CD14-positive monocyte (primary cell): ENCODE results near the gene OSGEP. TPM values are rescaled to one million over a fixed set of nuclear protein-coding genes. Genes with fewer than 3 reads are reported as not detected.

ENCODE experiments used
- DNase-seq, 3 donors: peaks; one replicate each; pipeline ENCODE4 v3.0.0-alpha.2; 2011 to 2022
- H2AFZ ChIP-seq: 2 replicates; pipeline ENCODE4 v1.6.0; 2012; ENCODE audit warnings: mild to moderate bottlenecking, low read depth, low read length, inconsistent platforms; ENCODE audit not compliant: insufficient read depth, poor library complexity, severe bottlenecking
- H3K27ac ChIP-seq, 2 donors: 1 replicate in 1 of 2; 2 replicates in 1 of 2; pipeline ENCODE4 v1.5.1; 2012 to 2013; ENCODE audit warnings: low read length in 2 of 2, control low read depth in 1 of 2, inconsistent platforms in 1 of 2, low read depth in 1 of 2, mild to moderate bottlenecking in 1 of 2
- H3K27me3 ChIP-seq, 2 donors: one replicate each; pipeline versions ENCODE4 v1.6.0 to v1.6.1; 2011 to 2013; ENCODE audit warnings: low read length in 2 of 2; ENCODE audit not compliant: control insufficient read depth in 2 of 2, insufficient read depth in 2 of 2
- H3K36me3 ChIP-seq, 2 donors: replicated peaks in 1 of 2; 1 replicate in 1 of 2; 2 replicates in 1 of 2; pipeline versions ENCODE4 v1.5.1 to v1.6.1; 2012 to 2013; ENCODE audit warnings: low read length in 2 of 2, control low read depth in 1 of 2, inconsistent platforms in 1 of 2, mild to moderate bottlenecking in 1 of 2; ENCODE audit not compliant: insufficient read depth in 2 of 2, control insufficient read depth in 1 of 2
- H3K4me1 ChIP-seq, 2 donors: 1 replicate in 1 of 2; 2 replicates in 1 of 2; pipeline versions ENCODE4 v1.5.1 to v1.6.1; 2012 to 2013; ENCODE audit warnings: low read length in 2 of 2, control low read depth in 1 of 2, inconsistent platforms in 1 of 2, mild to moderate bottlenecking in 1 of 2, moderate library complexity in 1 of 2; ENCODE audit not compliant: insufficient read depth in 2 of 2, control insufficient read depth in 1 of 2
- H3K4me2 ChIP-seq: replicated peaks from 2 replicates; pipeline ENCODE3; 2012; ENCODE audit warnings: low read length, moderate library complexity, mild to moderate bottlenecking; ENCODE audit not compliant: poor library complexity, severe bottlenecking; ENCODE audit errors: extremely low read depth
- H3K4me3 ChIP-seq, 3 experiments: fragments of 200-600 bp in 1 of 3; sonication (generic) in 1 of 3; replicated peaks in 1 of 3; 1 replicate in 2 of 3; 2 replicates in 1 of 3; pipeline ENCODE4 v1.5.1; 2011 to 2013; ENCODE audit warnings: low read length in 3 of 3, mild to moderate bottlenecking in 3 of 3, control low read depth in 2 of 3, low read depth in 2 of 3, inconsistent platforms in 1 of 3, moderate library complexity in 1 of 3
- H3K79me2 ChIP-seq: 2 replicates; pipeline ENCODE4 v1.6.0; 2012; ENCODE audit warnings: mild to moderate bottlenecking, control low read depth, inconsistent platforms, low read length, moderate library complexity; ENCODE audit not compliant: insufficient read depth
- H3K9ac ChIP-seq: 2 replicates; pipeline ENCODE4 v1.6.0; 2017; ENCODE audit warnings: low read length, mild to moderate bottlenecking; ENCODE audit not compliant: insufficient read depth, poor library complexity, severe bottlenecking
- H3K9me3 ChIP-seq, 2 donors: replicated peaks in 1 of 2; 1 replicate in 1 of 2; 2 replicates in 1 of 2; pipeline versions ENCODE4 v1.5.1 to v1.6.1; 2012 to 2013; ENCODE audit warnings: low read length in 2 of 2, control low read depth in 1 of 2; ENCODE audit not compliant: control insufficient read depth in 1 of 2, insufficient read depth in 1 of 2
- H4K20me1 ChIP-seq: 2 replicates; pipeline ENCODE4 v1.6.0; 2012; ENCODE audit warnings: mild to moderate bottlenecking, low read length, control low read depth, moderate library complexity; ENCODE audit not compliant: insufficient read depth
- H3K27ac Mint-ChIP-seq, 7 donors: one replicate each; pipeline ENCODE4 v1.8.0; 2020; ENCODE audit warnings: mild to moderate bottlenecking in 7 of 7, mixed read lengths in 7 of 7, moderate library complexity in 6 of 7, inconsistent platforms in 2 of 7
- H3K27me3 Mint-ChIP-seq, 3 donors: one replicate each; pipeline ENCODE4 v1.8.0; 2021 to 2022; ENCODE audit warnings: low read depth in 3 of 3, mild to moderate bottlenecking in 3 of 3, mixed read lengths in 3 of 3, moderate library complexity in 3 of 3, inconsistent platforms in 1 of 3
- H3K36me3 Mint-ChIP-seq, 2 donors: one replicate each; pipeline ENCODE4 v1.8.0; 2020; ENCODE audit warnings: mixed read lengths in 2 of 2, inconsistent platforms in 1 of 2, mild to moderate bottlenecking in 1 of 2
- H3K4me1 Mint-ChIP-seq: one replicate; pipeline ENCODE4 v1.8.0; 2020; ENCODE audit warnings: mild to moderate bottlenecking, mixed read lengths
- H3K4me3 Mint-ChIP-seq, 2 donors: one replicate each; pipeline ENCODE4 v1.8.0; 2020; ENCODE audit warnings: mild to moderate bottlenecking in 2 of 2, mixed read lengths in 2 of 2, moderate library complexity in 1 of 2
- H3K9me3 Mint-ChIP-seq, 7 donors: one replicate each; pipeline ENCODE4 v1.8.0; 2020 to 2022; ENCODE audit warnings: mixed read lengths in 7 of 7, mild to moderate bottlenecking in 6 of 7, moderate library complexity in 6 of 7, inconsistent platforms in 2 of 7
- CTCF ChIP-seq: fragments of 200-600 bp; IDR thresholded peaks from one replicate; pipeline ENCODE4 v1.8.0; 2022; ENCODE audit warnings: antibody characterized with exemption, mild to moderate bottlenecking
- whole genome bisulfite sequencing: methylation state at CpG from one replicate; pipeline ENCODE4 v1.1.5; 2013; ENCODE audit warnings: missing lambda C conversion rate; ENCODE audit not compliant: insufficient coverage; 5-methylcytosine and 5-hydroxymethylcytosine counted together
- intact Hi-C, 2 donors: fragments of 100-400 bp; cut with micrococcal nuclease; formaldehyde crosslinking; loops; one replicate each; pipeline versions ENCODE4 v1.15.0 to v1.15.1; 2023
- polyA plus RNA-seq, 3 donors: library from polyadenylated mRNA; depleted of rRNA in 1 of 3; unstranded in 2 of 3; stranded (reverse) in 1 of 3; fragments of 300-500 nt in 2 of 3; fragments of >200 nt in 1 of 3; fragmentation: Illumina TruSeq in 2 of 3; gene quantifications; 1 replicate in 2 of 3; 2 replicates in 1 of 3; pipeline ENCODE4 v1.2.3, GENCODE V29; 2012 to 2021

The OSGEP gene
- polyA plus RNA-seq, 3 donors = 34.7 to 112 (median 40.0) TPM

GRCh38 chr14:20458031-20458789 lies 3.6 kb upstream of the OSGEP start:
- H3K4me3 Mint-ChIP-seq = no peak overlapping the region
- H3K27ac ChIP-seq = peak overlapping the region; percentile 33 to 94
- H3K9ac ChIP-seq = no peak overlapping the region
- peaks cover 0 to 2% (median 0%) of the 10 kb centered on the region in 3 donors for H3K27me3 Mint-ChIP-seq
- DNase-seq = no peak
- peaks cover 35 to 38% of the 10 kb centered on the region in 2 donors for H3K36me3 ChIP-seq
- H3K9me3 Mint-ChIP-seq = peaks cover 0 to 2% (median 0%) of the 10 kb centered on the region in 7 donors
- no peak overlapping the region for H2AFZ ChIP-seq
- H3K79me2 ChIP-seq = peaks cover 63% of the 10 kb centered on the region
- H3K4me1 Mint-ChIP-seq = peaks cover 13% of the 10 kb centered on the region
- 30% methylated on average over 3 of the region's 8 CpGs for WGBS
- no peak overlapping the region for H3K4me3 ChIP-seq
- intact Hi-C loops = loop anchor here (5.0 to 10.0 kb wide), 2 partner anchors 113 to 804 kb away; partner anchors contain the start of gene PARP2 (in 2 of the 2)
- no peak overlapping the region for H3K4me2 ChIP-seq
- H4K20me1 ChIP-seq = peaks cover 30% of the 10 kb centered on the region
- H3K4me1 ChIP-seq = peaks cover 68 to 79% of the 10 kb centered on the region in 2 donors
- H3K27me3 ChIP-seq = no peaks in the 10 kb centered on the region
- TF ChIP-seq CTCF = no peak
- peak overlapping the region in 3 of 7 donors; percentile 53 to 79 (median 56) for H3K27ac Mint-ChIP-seq
- H3K9me3 ChIP-seq = no peaks in the 10 kb centered on the region
- H3K36me3 Mint-ChIP-seq = peaks cover 33 to 38% of the 10 kb centered on the region in 2 donors

GRCh38 chr14:20456971-20457370 lies 2.4 kb upstream of the OSGEP start:
- Histone ChIP-seq H3K36me3 (peaks cover 40 to 46% of the 10 kb centered on the region in 2 donors), H3K4me2 (peak overlapping the region; percentile 80), H3K4me1 (peaks cover 63 to 73% of the 10 kb centered on the region in 2 donors), H3K79me2 (peaks cover 73% of the 10 kb centered on the region), H3K9me3 (no peaks in the 10 kb centered on the region), H4K20me1 (peaks cover 30% of the 10 kb centered on the region), H3K9ac (no peak overlapping the region), H2AFZ (no peak overlapping the region), H3K27ac (peak overlapping the region; percentile 43 to 94), H3K27me3 (no peaks in the 10 kb centered on the region), H3K4me3 (no peak overlapping the region)
- H3K27ac Mint-ChIP-seq = peak overlapping the region in 2 of 7 donors; percentile 77 to 79
- no peak overlapping the region for H3K4me3 Mint-ChIP-seq
- intact Hi-C loops = loop anchor here (5.0 to 10.0 kb wide), 2 partner anchors 112 to 805 kb away; partner anchors contain the start of gene PARP2 (in 2 of the 2)
- WGBS = 1% methylated on average over 11 of the region's 13 CpGs
- H3K36me3 Mint-ChIP-seq = peaks cover 40 to 44% of the 10 kb centered on the region in 2 donors
- H3K9me3 Mint-ChIP-seq = peaks cover 0 to 2% (median 0%) of the 10 kb centered on the region in 7 donors
- DNase-seq = peak in 2 of 3 donors; percentile 25 to 49
- TF ChIP-seq CTCF = no peak
- H3K27me3 Mint-ChIP-seq = peaks cover 0 to 2% (median 0%) of the 10 kb centered on the region in 3 donors
- peaks cover 8% of the 10 kb centered on the region for H3K4me1 Mint-ChIP-seq
